PFSK-1 (cell line): ENCODE measurements around the gene TESK1.

ENCODE experiments used
- FOXP2 ChIP-seq: optimal IDR thresholded peaks from 2 replicates; pipeline ENCODE3; 2011; ENCODE audit warnings: borderline replicate concordance, control low read depth, inconsistent platforms; ENCODE audit not compliant: insufficient read depth; ENCODE audit errors: extremely low read length, extremely low read depth
- POLR2AphosphoS5 ChIP-seq: IDR thresholded peaks from 2 replicates; pipeline ENCODE4 v1.6.1; 2012; ENCODE audit warnings: low read depth, mild to moderate bottlenecking, control low read depth, low read length, moderate library complexity
- REST ChIP-seq, 2 experiments: IDR thresholded peaks; 2 replicates each; pipeline versions ENCODE4 v1.6.1 to v1.8.0; 2011 to 2012; ENCODE audit warnings: low read depth in 2 of 2, low read length in 2 of 2, control low read depth in 1 of 2, inconsistent platforms in 1 of 2, mild to moderate bottlenecking in 1 of 2, moderate library complexity in 1 of 2; ENCODE audit not compliant: insufficient read depth in 1 of 2
- SIN3A ChIP-seq: IDR thresholded peaks from 2 replicates; pipeline ENCODE4 v1.6.1; 2012; ENCODE audit warnings: mild to moderate bottlenecking, low read length, moderate library complexity, borderline replicate concordance; ENCODE audit not compliant: insufficient read depth
- TAF1 ChIP-seq: IDR thresholded peaks from 2 replicates; pipeline ENCODE4 v1.6.1; 2012; ENCODE audit warnings: low read length, control low read depth, borderline replicate concordance; ENCODE audit not compliant: insufficient read depth

The TESK1 gene

GRCh38 chr9:35618325-35618727, 13.3 kb downstream of the TESK1 start, which contains the start of gene CD72:
Gene CD72 (minus strand): TSS chr9:35618413. CDS start chr9:35618303, 110 bp downstream.
- TF ChIP-seq FOXP2 = no peak
- no peak for TF ChIP-seq REST (IDR thresholded peaks at IDR 0.05; ENCODE audit: insufficient read depth in 1 of 2, low read depth in 2 of 2, low read length in 2 of 2)
- TF ChIP-seq SIN3A = no peak
- TF ChIP-seq POLR2AphosphoS5 = no peak
- no peak for TF ChIP-seq TAF1

DNA sequence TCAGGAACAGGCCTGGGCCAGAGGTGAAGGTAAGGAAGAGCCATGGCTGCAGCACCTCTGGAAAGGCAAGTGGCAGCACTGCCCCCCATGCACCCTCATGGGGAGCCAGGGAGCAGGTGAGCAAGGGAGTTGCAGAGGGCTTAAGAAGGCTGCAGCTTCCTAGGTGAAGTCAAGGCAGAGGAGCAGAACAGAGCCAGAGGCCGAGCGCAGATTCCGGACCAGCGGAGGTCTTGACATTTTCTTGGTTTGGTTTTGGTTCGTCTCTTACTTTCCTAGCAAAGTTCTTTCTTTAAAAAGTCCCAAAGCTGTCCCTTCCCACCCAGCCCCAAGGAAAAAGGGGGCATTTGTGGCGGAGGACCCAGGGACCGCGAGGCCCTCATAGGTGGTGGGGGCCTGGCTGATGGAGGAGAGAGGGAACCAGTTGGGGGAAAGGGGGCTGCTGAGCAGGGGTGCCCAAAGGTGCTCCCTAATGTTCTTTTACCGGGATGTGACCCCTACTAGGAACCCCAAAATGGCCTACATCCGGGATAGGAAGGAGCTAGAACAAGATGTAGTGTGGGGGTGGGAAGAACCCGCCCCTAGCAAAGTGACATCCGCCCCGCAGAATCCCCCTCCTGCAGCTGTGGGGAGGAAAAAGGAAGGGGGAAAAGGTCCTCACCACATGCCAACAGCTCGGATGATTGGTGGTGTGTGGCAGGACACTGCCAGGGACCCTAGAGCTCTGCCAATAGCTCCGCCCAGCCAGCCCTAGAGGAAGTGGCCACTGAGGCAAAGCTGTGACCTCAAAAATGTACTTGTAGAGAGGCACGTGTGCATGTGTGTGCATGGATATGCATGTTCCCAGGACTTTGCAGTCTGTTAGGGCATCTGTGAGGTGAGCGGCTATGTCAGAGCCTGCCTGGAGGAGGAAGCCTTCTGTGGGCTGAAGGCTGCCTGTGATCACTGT, 14.1 kb downstream of the TESK1 start:
- TF ChIP-seq POLR2AphosphoS5 = no peak
- TF ChIP-seq TAF1 = no peak
- no peak for TF ChIP-seq REST (IDR thresholded peaks at IDR 0.05; ENCODE audit: insufficient read depth in 1 of 2, low read depth in 2 of 2, low read length in 2 of 2)
- TF ChIP-seq FOXP2 = no peak
- TF ChIP-seq SIN3A = no peak

DNA sequence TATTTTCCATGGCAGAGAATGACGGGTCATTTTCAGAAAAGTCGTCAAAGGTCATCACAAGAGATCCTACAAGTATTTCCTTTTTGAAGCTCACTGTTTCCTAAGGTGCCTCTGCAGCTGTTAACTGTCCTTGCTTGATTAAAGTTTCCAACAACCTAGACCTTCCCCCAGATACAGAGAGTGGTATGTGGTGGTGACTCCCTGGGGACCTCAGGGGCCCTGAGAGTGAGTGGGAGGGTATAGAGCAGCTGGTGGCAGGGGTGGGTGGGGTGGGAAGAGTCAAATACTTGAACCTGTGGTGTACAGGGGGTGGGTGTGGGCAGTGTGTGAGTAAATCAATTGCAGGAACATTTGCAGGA, 14.7 kb downstream of the TESK1 start:
- no peak for TF ChIP-seq SIN3A
- no peak for TF ChIP-seq REST (IDR thresholded peaks at IDR 0.05; ENCODE audit: insufficient read depth in 1 of 2, low read depth in 2 of 2, low read length in 2 of 2)
- no peak for TF ChIP-seq FOXP2
- TF ChIP-seq TAF1 = no peak
- no peak for TF ChIP-seq POLR2AphosphoS5

DNA sequence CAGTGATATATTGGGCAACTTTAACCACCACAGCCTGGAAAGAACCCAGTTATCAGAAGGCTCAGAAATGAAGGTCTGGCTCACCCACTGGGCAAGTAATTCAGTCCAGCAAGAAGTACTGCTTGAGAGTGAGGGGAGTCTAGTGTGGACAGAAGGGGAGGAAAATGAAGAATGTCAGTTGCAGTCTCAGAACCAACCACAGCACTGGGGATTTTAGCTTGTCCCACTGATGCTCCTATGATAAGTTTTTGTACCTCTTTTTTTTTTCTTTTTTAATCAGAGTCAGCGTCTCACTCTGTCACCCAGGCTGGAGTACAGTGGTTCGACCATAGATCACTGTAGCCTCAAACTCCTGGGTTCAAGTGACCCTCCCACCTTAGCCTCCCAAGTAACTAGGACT, 22.5 kb downstream of the TESK1 start:
- TF ChIP-seq TAF1 (no peak), FOXP2 (no peak), REST (IDR thresholded peaks at IDR 0.05; ENCODE audit: insufficient read depth in 1 of 2, low read depth in 2 of 2, low read length in 2 of 2) (no peak), POLR2AphosphoS5 (no peak), SIN3A (no peak)
